ENCODE results near the gene TEX30.

The TEX30 gene

GRCh38 chr13:102773441-102774213, at the start of gene TEX30:
TEX30 (minus strand) TSS chr13:102773786; CDS start chr13:102770026, 3,760 bp downstream.
- H3K4me1 Mint-ChIP-seq (ENCODE audit: low read depth), result peaks cover 47% of the 10 kb centered on the region
- intact Hi-C loops (cut with micrococcal nuclease), result loop anchor here (1.0 to 10.0 kb wide), 4 partner anchors 26 to 177 kb away; partner anchors contain the start of genes BIVM, ERCC5 and TPP2
- no peaks in the 10 kb centered on the region for H3K27me3 Mint-ChIP-seq
- no peaks in the 10 kb centered on the region for H3K9me3 Mint-ChIP-seq
- H3K4me3 Mint-ChIP-seq, result peak within 1 kb of the TSS; percentile 79
- H3K36me3 Mint-ChIP-seq (ENCODE audit: low read depth), result peaks cover 15% of the 10 kb centered on the region
- peak within 1 kb of the TSS; percentile 84 for H3K27ac Mint-ChIP-seq

GRCh38 chr13:102817907-102818306, 44.3 kb upstream of the TEX30 start:
- Mint-ChIP-seq H3K9me3 (no peaks in the 10 kb centered on the region), H3K4me1 (ENCODE audit: low read depth) (no peaks in the 10 kb centered on the region), H3K4me3 (no peak overlapping the region), H3K36me3 (ENCODE audit: low read depth) (peaks cover 13% of the 10 kb centered on the region), H3K27ac (no peak overlapping the region), H3K27me3 (no peaks in the 10 kb centered on the region)
- intact Hi-C loops (cut with micrococcal nuclease), result no loop called here

GRCh38 chr13:102817241-102817640, 43.7 kb upstream of the TEX30 start:
- Mint-ChIP-seq H3K4me1 (ENCODE audit: low read depth) (no peaks in the 10 kb centered on the region), H3K27me3 (no peaks in the 10 kb centered on the region), H3K27ac (no peak overlapping the region), H3K9me3 (no peaks in the 10 kb centered on the region), H3K36me3 (ENCODE audit: low read depth) (peaks cover 10% of the 10 kb centered on the region), H3K4me3 (no peak overlapping the region)
- intact Hi-C loops (cut with micrococcal nuclease), result no loop called here

- Mint-ChIP-seq H3K36me3 (ENCODE audit: low read depth) (peaks cover 10% of the 10 kb centered on the region), H3K9me3 (no peaks in the 10 kb centered on the region), H3K27me3 (no peaks in the 10 kb centered on the region), H3K4me3 (no peak overlapping the region), H3K27ac (no peak overlapping the region), H3K4me1 (ENCODE audit: low read depth) (no peaks in the 10 kb centered on the region)
- intact Hi-C loops (cut with micrococcal nuclease), result no loop called here
Observed at GRCh38 chr13:102816708-102817107, 43.1 kb upstream of the TEX30 start.

- intact Hi-C loops (cut with micrococcal nuclease), result no loop called here
Observed at GRCh38 chr13:102815788-102816187, 42.2 kb upstream of the TEX30 start.

GRCh38 chr13:102814793-102815192, 41.2 kb upstream of the TEX30 start:
- H3K36me3 Mint-ChIP-seq (ENCODE audit: low read depth), result peaks cover 5% of the 10 kb centered on the region
- no peak overlapping the region for H3K4me3 Mint-ChIP-seq
- no peaks in the 10 kb centered on the region for H3K4me1 Mint-ChIP-seq (ENCODE audit: low read depth)
- intact Hi-C loops (cut with micrococcal nuclease), result no loop called here
- no peaks in the 10 kb centered on the region for H3K27me3 Mint-ChIP-seq
- H3K9me3 Mint-ChIP-seq, result no peaks in the 10 kb centered on the region
- H3K27ac Mint-ChIP-seq, result no peak overlapping the region

More at GRCh38 chr13:102815788-102816187, 42.2 kb upstream of the TEX30 start:
- no peaks in the 10 kb centered on the region for H3K9me3 Mint-ChIP-seq
- peaks cover 10% of the 10 kb centered on the region for H3K36me3 Mint-ChIP-seq (ENCODE audit: low read depth)
- no peak overlapping the region for H3K4me3 Mint-ChIP-seq
- no peak overlapping the region for H3K27ac Mint-ChIP-seq
- no peaks in the 10 kb centered on the region for H3K27me3 Mint-ChIP-seq
- H3K4me1 Mint-ChIP-seq (ENCODE audit: low read depth), result no peaks in the 10 kb centered on the region

- Mint-ChIP-seq H3K9me3 (no peaks in the 10 kb centered on the region), H3K4me1 (ENCODE audit: low read depth) (no peaks in the 10 kb centered on the region), H3K36me3 (ENCODE audit: low read depth) (peaks cover 5% of the 10 kb centered on the region), H3K27ac (no peak overlapping the region), H3K4me3 (no peak overlapping the region), H3K27me3 (no peaks in the 10 kb centered on the region)
- intact Hi-C loops (cut with micrococcal nuclease), result no loop called here
Observed at GRCh38 chr13:102814025-102814607, 40.5 kb upstream of the TEX30 start.

- peaks cover 5% of the 10 kb centered on the region for H3K36me3 Mint-ChIP-seq (ENCODE audit: low read depth)
- no peaks in the 10 kb centered on the region for H3K4me1 Mint-ChIP-seq (ENCODE audit: low read depth)
- H3K27me3 Mint-ChIP-seq, result no peaks in the 10 kb centered on the region
- H3K27ac Mint-ChIP-seq, result no peak overlapping the region
- no peaks in the 10 kb centered on the region for H3K9me3 Mint-ChIP-seq
- intact Hi-C loops (cut with micrococcal nuclease), result no loop called here
- no peak overlapping the region for H3K4me3 Mint-ChIP-seq
Observed at GRCh38 chr13:102812611-102813287, 39.2 kb upstream of the TEX30 start.

GRCh38 chr13:102807699-102808098, 34.1 kb upstream of the TEX30 start:
- Mint-ChIP-seq H3K27me3 (no peaks in the 10 kb centered on the region), H3K4me3 (no peak overlapping the region), H3K4me1 (ENCODE audit: low read depth) (peaks cover 5% of the 10 kb centered on the region), H3K9me3 (no peaks in the 10 kb centered on the region), H3K27ac (no peak overlapping the region), H3K36me3 (ENCODE audit: low read depth) (no peaks in the 10 kb centered on the region)
- intact Hi-C loops (cut with micrococcal nuclease), result no loop called here

- Mint-ChIP-seq H3K27me3 (no peaks in the 10 kb centered on the region), H3K9me3 (no peaks in the 10 kb centered on the region), H3K27ac (no peak overlapping the region), H3K4me1 (ENCODE audit: low read depth) (peaks cover 5% of the 10 kb centered on the region), H3K36me3 (ENCODE audit: low read depth) (no peaks in the 10 kb centered on the region), H3K4me3 (no peak overlapping the region)
- intact Hi-C loops (cut with micrococcal nuclease), result no loop called here
Observed at GRCh38 chr13:102805680-102806079, 32.1 kb upstream of the TEX30 start.

GRCh38 chr13:102800145-102801041, 26.8 kb upstream of the TEX30 start:
- Mint-ChIP-seq H3K9me3 (no peaks in the 10 kb centered on the region), H3K4me3 (peak overlapping the region; percentile 86), H3K27ac (peak overlapping the region; percentile 70), H3K36me3 (ENCODE audit: low read depth) (peaks cover 7% of the 10 kb centered on the region), H3K4me1 (ENCODE audit: low read depth) (peaks cover 25% of the 10 kb centered on the region), H3K27me3 (peaks cover 30% of the 10 kb centered on the region)
- intact Hi-C loops (cut with micrococcal nuclease), result loop anchor here (5.0 kb wide), 1 partner anchor 218 kb away; no protein-coding TSS in a partner anchor

GRCh38 chr13:102799426-102800144, 26.0 kb upstream of the TEX30 start:
- intact Hi-C loops (cut with micrococcal nuclease), result loop anchor here (1.0 to 5.0 kb wide), 3 partner anchors 26 to 217 kb away; partner anchors contain the start of gene TEX30
- Mint-ChIP-seq H3K27ac (peak overlapping the region; percentile 70), H3K36me3 (ENCODE audit: low read depth) (peaks cover 7% of the 10 kb centered on the region), H3K4me1 (ENCODE audit: low read depth) (peaks cover 25% of the 10 kb centered on the region), H3K4me3 (peak overlapping the region; percentile 86), H3K9me3 (no peaks in the 10 kb centered on the region), H3K27me3 (peaks cover 30% of the 10 kb centered on the region)
